GM12878 (cell line): ENCODE results near the gene CTNNBL1. TPM values are rescaled to one million over a fixed set of nuclear protein-coding genes. Genes with fewer than 3 reads are reported as not detected.

ENCODE experiments used
- ATAC-seq: fragments of 200-7000 bp; cut with Tn5 transposase; 3 replicates; pipeline ENCODE4 v1.9.1; 2020; ENCODE audit warnings: mild to moderate bottlenecking, moderate library complexity
- BruUV-seq: library from RNA; stranded (reverse); fragments of 400-500 nt; replicated peaks from 2 replicates; lab custom pipeline; 2021; lab: Mats Ljungman, UMichigan
- CTCF ChIA-PET: fragments of 300-600 bp; sonication (Branson Sonifier 250); formaldehyde crosslinking; extraction: SDS; loops from one replicate; lab custom pipeline; 2021; ENCODE audit warnings: inconsistent platforms; lab: Yijun Ruan, JAX
- POLR2A ChIA-PET: fragments of 350-600 bp; formaldehyde crosslinking; extraction: SDS; loops from one replicate; lab custom pipeline; 2021; ENCODE audit warnings: inconsistent platforms; lab: Charles Lee
- RAD21 ChIA-PET: fragments of 300-600 bp; sonication (Branson Sonifier 250); formaldehyde crosslinking; loops from one replicate; lab custom pipeline; 2023; ENCODE audit warnings: antibody characterized with exemption; ENCODE audit not compliant: unreplicated experiment; lab: Charles Lee
- SMC1A ChIA-PET: fragments of 300-600 bp; sonication (Branson Sonifier 250); formaldehyde crosslinking; loops from one replicate; lab custom pipeline; 2023; ENCODE audit not compliant: unreplicated experiment, uncharacterized antibody; lab: Charles Lee
- DNase-seq: peaks from one replicate; pipeline ENCODE4 v3.0.0-alpha.2; 2011; ENCODE audit warnings: low read depth, low spot score
- FAIRE-seq: peaks from 3 replicates; lab custom pipeline; 2011; peaks lifted over from hg19 to GRCh38; lab: Jason Lieb, UNC
- H2AFZ ChIP-seq: 2 replicates; pipeline ENCODE4 v1.6.0; 2011; ENCODE audit warnings: low read depth, low read length, control low read depth; ENCODE audit not compliant: control insufficient read depth
- H3K27ac ChIP-seq: 2 replicates; pipeline ENCODE4 v1.5.1; 2011; ENCODE audit warnings: control low read depth; ENCODE audit not compliant: control insufficient read depth, insufficient read depth
- H3K27me3 ChIP-seq, 2 experiments: replicated peaks in 1 of 2; 2 replicates each; pipeline versions ENCODE4 v1.6.0 to v1.6.1; 2011; ENCODE audit warnings: low read length in 1 of 2; ENCODE audit not compliant: control insufficient read depth in 2 of 2, insufficient read depth in 2 of 2
- H3K36me3 ChIP-seq, 2 experiments: 2 replicates each; pipeline ENCODE4 v1.5.1; 2011; ENCODE audit warnings: low read length in 1 of 2; ENCODE audit not compliant: control insufficient read depth in 2 of 2, insufficient read depth in 2 of 2
- H3K4me1 ChIP-seq: 2 replicates; pipeline ENCODE4 v1.6.1; 2011; ENCODE audit warnings: mild to moderate bottlenecking, low read length, moderate library complexity, mixed read lengths; ENCODE audit not compliant: control insufficient read depth, insufficient read depth
- H3K4me2 ChIP-seq: 2 replicates; pipeline ENCODE4 v1.6.0; 2011; ENCODE audit warnings: control low read depth; ENCODE audit not compliant: control insufficient read depth, insufficient read depth
- H3K4me3 ChIP-seq: fragments of 200-600 bp; sonication (generic); 2 replicates; pipeline ENCODE4 v1.5.1; 2016
- H3K79me2 ChIP-seq: 2 replicates; pipeline ENCODE4 v1.6.0; 2011; ENCODE audit warnings: low read length; ENCODE audit not compliant: control insufficient read depth, insufficient read depth
- H3K9ac ChIP-seq: 2 replicates; pipeline ENCODE4 v1.8.0; 2011; ENCODE audit warnings: low read length, control low read depth, mixed read lengths; ENCODE audit not compliant: control insufficient read depth, insufficient read depth
- H3K9me3 ChIP-seq: replicated peaks from 3 replicates; pipeline ENCODE4 v1.5.1; 2011; ENCODE audit warnings: mild to moderate bottlenecking, low read length; ENCODE audit not compliant: control insufficient read depth, insufficient read depth
- H4K20me1 ChIP-seq: 2 replicates; pipeline ENCODE4 v1.6.0; 2011; ENCODE audit not compliant: control insufficient read depth, insufficient read depth
- CBX3 ChIP-seq: fragments of 200-600 bp; sonication (generic); IDR thresholded peaks from 2 replicates; pipeline ENCODE4 v1.6.1; 2016; ENCODE audit warnings: low read depth, borderline replicate concordance
- CEBPZ ChIP-seq: fragments of 150-350 bp; IDR thresholded peaks from 2 replicates; pipeline ENCODE4 v1.6.1; 2016; ENCODE audit warnings: low read depth, low read length
- EZH2 ChIP-seq: IDR thresholded peaks from 2 replicates; pipeline ENCODE4 v1.6.1; 2012; ENCODE audit warnings: low read depth, mild to moderate bottlenecking, control low read depth, inconsistent platforms, low read length, borderline replicate concordance; ENCODE audit not compliant: control insufficient read depth
- JUND ChIP-seq: IDR thresholded peaks from 2 replicates; pipeline ENCODE4 v1.6.1; 2012; ENCODE audit warnings: low read depth, mild to moderate bottlenecking, low read length, improper control_type of control experiment, moderate library complexity
- KAT2A ChIP-seq: conservative IDR thresholded peaks from 2 replicates; pipeline ENCODE4 v1.6.1; 2011; ENCODE audit warnings: low read depth, low read length; ENCODE audit not compliant: control insufficient read depth
- MEF2B ChIP-seq: fragments of 450-650 bp; IDR thresholded peaks from 2 replicates; pipeline ENCODE4 v1.6.1; 2018; ENCODE audit warnings: mild to moderate bottlenecking, moderate library complexity; ENCODE audit not compliant: partially characterized antibody, poor library complexity, severe bottlenecking
- NFYB ChIP-seq: IDR thresholded peaks from 2 replicates; pipeline ENCODE4 v1.6.1; 2011; ENCODE audit warnings: low read depth, mild to moderate bottlenecking, low read length, improper control_type of control experiment, moderate library complexity; ENCODE audit not compliant: insufficient read depth
- RB1 ChIP-seq: fragments of 450-650 bp; formaldehyde crosslinking; IDR thresholded peaks from 2 replicates; pipeline ENCODE4 v1.6.1; 2017; ENCODE audit warnings: mild to moderate bottlenecking, borderline replicate concordance
- RELA ChIP-seq: fragments of 450-650 bp; IDR thresholded peaks from 2 replicates; pipeline ENCODE4 v1.8.0; 2014; ENCODE audit warnings: borderline replicate concordance; ENCODE audit not compliant: partially characterized antibody
- SMC3 ChIP-seq: IDR thresholded peaks from 2 replicates; pipeline ENCODE4 v1.6.1; 2011; ENCODE audit warnings: low read length, improper control_type of control experiment, borderline replicate concordance
- TCF7 ChIP-seq: IDR thresholded peaks from 2 replicates; pipeline ENCODE4 v1.6.1; 2014; ENCODE audit warnings: antibody characterized with exemption, borderline replicate concordance
- ZNF592 ChIP-seq: fragments of 450-650 bp; IDR thresholded peaks from 2 replicates; pipeline ENCODE4 v1.6.1; 2017; ENCODE audit warnings: mild to moderate bottlenecking, moderate library complexity
- ZZZ3 ChIP-seq: IDR thresholded peaks from 2 replicates; pipeline ENCODE4 v1.6.1; 2011; ENCODE audit warnings: low read depth; ENCODE audit not compliant: control insufficient read depth, insufficient read length
- WGBS: methylation state at CpG from one replicate; pipeline ENCODE4 v1.1.6; 2016; ENCODE audit warnings: low lambda C conversion rate; ENCODE audit not compliant: insufficient replicate concordance, insufficient coverage; ENCODE audit errors: missing lambda C conversion rate; 5-methylcytosine and 5-hydroxymethylcytosine counted together
- in situ Hi-C: fragments of 300-500 bp; cut with MboI; formaldehyde crosslinking; loops from 9 replicates; pipeline ENCODE4 v1.14.3; 2018; ENCODE audit warnings: mixed read lengths
- intact Hi-C: fragments of 100-400 bp; cut with micrococcal nuclease; formaldehyde crosslinking; loops from one replicate; pipeline ENCODE4 v1.14.2; 2022; ENCODE audit not compliant: unreplicated experiment
- polyA plus RNA-seq, 11 experiments: library from polyadenylated mRNA; depleted of rRNA in 4 of 11; unstranded in 6 of 11; stranded (reverse) in 5 of 11; fragments of >200 nt; fragmentation: Nextera tagmentation in 4 of 11; fragmentation: Illumina TruSeq in 1 of 11; extraction: Ambion mirVana in 4 of 11; extraction: Trizol in 1 of 11; gene quantifications; 1 replicate in 1 of 11; 2 replicates in 10 of 11; pipeline versions ENCODE4 v1.2.1 to v1.2.3, GENCODE V29; 2011 to 2016; ENCODE audit warnings: inconsistent platforms in 2 of 11, missing spikeins in 2 of 11, low read depth in 1 of 11
- total RNA-seq, 4 experiments: library from RNA; depleted of rRNA in 3 of 4; stranded (reverse); fragments of >200 nt in 3 of 4; fragmentation: Illumina TruSeq in 1 of 4; extraction: Trizol in 1 of 4; gene quantifications; 2 replicates each; pipeline versions ENCODE4 v1.2.1 to v1.2.3, GENCODE V29; 2013 to 2021

Gene CTNNBL1
- total and polyA plus RNA-seq, 10 of the 15 experiments (the other 5 are each of a cell fraction or from before 2014, with no cell fraction given): 43.1 to 102 (median 67.8) TPM

DNA sequence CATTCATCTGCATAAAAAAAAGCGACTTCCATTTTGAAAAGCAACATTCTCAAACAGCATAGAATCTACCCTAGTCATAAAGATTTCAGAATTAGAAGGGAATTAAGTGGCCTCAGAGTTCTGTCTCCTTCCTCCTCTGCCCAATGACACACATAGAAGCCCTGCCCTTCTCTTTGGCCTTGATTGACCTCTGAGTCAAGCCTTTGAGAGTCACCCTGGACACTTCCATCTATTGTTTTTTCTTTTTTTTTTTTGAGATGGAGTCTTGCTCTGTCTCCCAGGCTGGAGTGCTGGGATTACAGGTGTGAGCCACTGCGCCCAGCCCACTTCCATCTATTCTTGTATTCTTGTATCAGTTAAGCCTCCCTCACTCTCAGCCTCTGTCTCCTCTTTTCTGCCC lies 44.8 kb upstream of the CTNNBL1 start:
- H3K4me3 ChIP-seq: no peak overlapping the region
- intact Hi-C loops: no loop called here
- no peak for FAIRE-seq

More for the DNA sequence above, 44.8 kb upstream of the CTNNBL1 start:
- no peaks in the 10 kb centered on the region for H4K20me1 ChIP-seq
- 38% methylated on average over 2 of the region's 2 CpGs for WGBS
- no TSS peak for BruUV-seq
- ChIA-PET POLR2A (no interaction called here), CTCF (no interaction called here), RAD21 (no interaction called here), SMC1A (interaction anchor here (0.6 kb wide), 1 partner anchor 208 kb away, joined by 3 read pairs; no protein-coding TSS in a partner anchor)
- ATAC-seq: no peak
- in situ Hi-C loops: no loop called here
- H3K4me1 ChIP-seq: no peaks in the 10 kb centered on the region
- TF ChIP-seq ZNF592 (no peak), EZH2 (no peak), ZZZ3 (no peak), TCF7 (no peak), KAT2A (no peak), RB1 (no peak), JUND (no peak), RELA (no peak), MEF2B (no peak), SMC3 (no peak), NFYB (no peak), CEBPZ (no peak), CBX3 (no peak)
- no peak overlapping the region for H2AFZ ChIP-seq
- peaks cover 2 to 14% of the 10 kb centered on the region in 2 experiments; a peak in 1 of 4 replicates for H3K27me3 ChIP-seq
- H3K79me2 ChIP-seq: no peaks in the 10 kb centered on the region
- no peaks in the 10 kb centered on the region for H3K36me3 ChIP-seq
- no peak for DNase-seq
- no peak overlapping the region for H3K9ac ChIP-seq
- H3K9me3 ChIP-seq: no peaks in the 10 kb centered on the region
- H3K4me2 ChIP-seq: no peak overlapping the region
- H3K27ac ChIP-seq: no peak overlapping the region
